K562 (cell line): Measurements from ENCODE around the gene FMO5. TPM values are rescaled to one million over a fixed set of nuclear protein-coding genes. Genes with fewer than 3 reads are reported as not detected.

Source experiments
- ATAC-seq: fragments of 200-7000 bp; cut with Tn5 transposase; 3 replicates; pipeline ENCODE4 v1.9.1; 2020; ENCODE audit warnings: moderate library complexity
- BruUV-seq: library from RNA; stranded (reverse); fragments of 400-500 nt; replicated peaks from 2 replicates; lab custom pipeline; 2021; lab: Mats Ljungman, UMichigan
- CTCF ChIA-PET: fragments of 300-600 bp; formaldehyde crosslinking; extraction: SDS; loops from one replicate; lab custom pipeline; 2021; ENCODE audit warnings: low intra/inter-chr PET ratio; lab: Yijun Ruan, JAX
- POLR2A ChIA-PET: fragments of 300-600, 350-650 bp; sonication (Branson Sonifier 250); formaldehyde crosslinking; extraction: SDS; loops from one replicate; lab custom pipeline; 2021; ENCODE audit warnings: antibody characterized with exemption, inconsistent platforms; lab: Yijun Ruan, JAX
- DNase-seq, 4 experiments: peaks; one replicate each; pipeline versions ENCODE4 v3.0.0 to v3.0.0-alpha.2; 2011 to 2018; ENCODE audit warnings: low spot score in 3 of 4, mixed read lengths in 3 of 4; ENCODE audit errors: extremely low read depth in 1 of 4
- FAIRE-seq: peaks from 2 replicates; lab custom pipeline; 2011; peaks lifted over from hg19 to GRCh38; lab: Jason Lieb, UNC
- H2AFZ ChIP-seq: 2 replicates; pipeline ENCODE4 v1.6.0; 2011; ENCODE audit warnings: low read depth, low read length, control low read depth, inconsistent platforms
- H3K27ac ChIP-seq: fragments of 200-600 bp; 3 replicates; pipeline ENCODE4 v1.8.0; 2011; ENCODE audit warnings: low read depth, mild to moderate bottlenecking, control low read depth, inconsistent platforms, low read length, moderate library complexity, mixed read lengths; ENCODE audit errors: extremely low read depth
- H3K27me3 ChIP-seq, 2 experiments: fragments of 300-600 bp in 1 of 2; 2 replicates in 1 of 2; 3 replicates in 1 of 2; pipeline versions ENCODE4 v1.6.0 to v1.8.0; 2011; ENCODE audit warnings: inconsistent platforms in 2 of 2, low read length in 2 of 2, mild to moderate bottlenecking in 1 of 2, mixed read lengths in 1 of 2, moderate library complexity in 1 of 2; ENCODE audit not compliant: control insufficient read depth in 2 of 2, insufficient read depth in 2 of 2
- H3K36me3 ChIP-seq: fragments of 300-600 bp; 3 replicates; pipeline ENCODE4 v1.8.0; 2011; ENCODE audit warnings: mild to moderate bottlenecking, low read length, inconsistent platforms; ENCODE audit not compliant: control insufficient read depth, insufficient read depth
- H3K4me1 ChIP-seq, 2 experiments: fragments of 200-600 bp in 1 of 2; replicated peaks in 1 of 2; 2 replicates in 1 of 2; 3 replicates in 1 of 2; pipeline versions ENCODE4 v1.5.1 to v1.8.0; 2011; ENCODE audit warnings: inconsistent platforms in 2 of 2, low read length in 2 of 2, mild to moderate bottlenecking in 1 of 2, mixed read lengths in 1 of 2, moderate library complexity in 1 of 2; ENCODE audit not compliant: control insufficient read depth in 2 of 2, insufficient read depth in 2 of 2
- H3K4me2 ChIP-seq: 2 replicates; pipeline ENCODE4 v1.6.1; 2011; ENCODE audit warnings: low read length, control low read depth, inconsistent platforms, mixed read lengths; ENCODE audit not compliant: insufficient read depth
- H3K4me3 ChIP-seq: fragments of 200-600 bp; sonication (generic), shearing (Covaris generic); 2 replicates; pipeline ENCODE4 v1.5.1; 2016; ENCODE audit warnings: control low read depth, inconsistent platforms
- H3K79me2 ChIP-seq: fragments of 200-600 bp; 3 replicates; pipeline ENCODE4 v1.8.0; 2011; ENCODE audit warnings: low read length, inconsistent platforms; ENCODE audit not compliant: control insufficient read depth, insufficient read depth
- H3K9ac ChIP-seq, 2 experiments: 2 replicates each; pipeline versions ENCODE4 v1.6.0 to v1.6.1; 2011; ENCODE audit warnings: low read depth in 2 of 2, low read length in 2 of 2, control low read depth in 1 of 2, inconsistent platforms in 1 of 2, mild to moderate bottlenecking in 1 of 2, mixed read lengths in 1 of 2; ENCODE audit not compliant: insufficient read depth in 1 of 2
- H3K9me1 ChIP-seq: one replicate; pipeline ENCODE4 v1.6.0; 2011; ENCODE audit warnings: inconsistent platforms, mild to moderate bottlenecking, low read length, moderate library complexity; ENCODE audit not compliant: control insufficient read depth, insufficient read depth
- H3K9me3 ChIP-seq: replicated peaks from 2 replicates; pipeline ENCODE4 v1.5.1; 2011; ENCODE audit warnings: low read depth, low read length, inconsistent platforms; ENCODE audit not compliant: control insufficient read depth, insufficient read depth
- H4K20me1 ChIP-seq: replicated peaks from 2 replicates; pipeline ENCODE4 v1.6.1; 2011; ENCODE audit warnings: low read length, inconsistent platforms, mixed read lengths; ENCODE audit not compliant: control insufficient read depth, insufficient read depth
- CHD2 ChIP-seq: IDR thresholded peaks from 2 replicates; pipeline ENCODE4 v1.6.1; 2011; ENCODE audit warnings: low read depth, low read length
- DDX20 ChIP-seq: fragments of 450-650 bp; IDR thresholded peaks from 2 replicates; pipeline ENCODE4 v1.6.1; 2016; ENCODE audit warnings: missing genetic modification characterization, low read depth, mild to moderate bottlenecking, missing compliant biosample characterization, moderate library complexity
- EGR1 ChIP-seq: fragments of 450-650 bp; conservative IDR thresholded peaks from 2 replicates; pipeline ENCODE4 v1.6.1; 2017; ENCODE audit warnings: mild to moderate bottlenecking
- ETV6 ChIP-seq, 3 experiments: fragments of 150-350 bp in 1 of 3; sonication (generic) in 1 of 3; formaldehyde crosslinking in 1 of 3; IDR thresholded peaks; 2 replicates each; pipeline versions ENCODE4 v1.6.1 to v1.8.0; 2014 to 2022; ENCODE audit warnings: borderline replicate concordance in 2 of 3, low read depth in 2 of 3, antibody characterized with exemption in 1 of 3, low read length in 1 of 3, mild to moderate bottlenecking in 1 of 3, missing genetic modification reagents in 1 of 3
- FOXA1 ChIP-seq: fragments of 450-650 bp; IDR thresholded peaks from 2 replicates; pipeline ENCODE4 v1.6.1; 2016; ENCODE audit warnings: mild to moderate bottlenecking, borderline replicate concordance
- JUNB ChIP-seq: fragments of 450-650 bp; formaldehyde crosslinking; conservative IDR thresholded peaks from 2 replicates; pipeline ENCODE4 v1.4.0; 2020; ENCODE audit warnings: mild to moderate bottlenecking
- NFIX ChIP-seq: fragments of 250-450 bp; sonication (Bioruptor Pico); IDR thresholded peaks from 2 replicates; pipeline ENCODE4 v1.4.0; 2020; ENCODE audit warnings: low read depth, mild to moderate bottlenecking, moderate library complexity
- RBFOX2 ChIP-seq: fragments of 200-400 bp; formaldehyde crosslinking; IDR thresholded peaks from 2 replicates; pipeline ENCODE4 v1.6.1; 2017; ENCODE audit warnings: low read depth, mild to moderate bottlenecking, low read length, moderate library complexity
- ZNF146 ChIP-seq: IDR thresholded peaks from one replicate; pipeline ENCODE4 v1.6.1; 2018; ENCODE audit warnings: missing compliant biosample characterization; ENCODE audit not compliant: unreplicated experiment
- ZNF445 ChIP-seq: fragments of 250-450 bp; sonication (Bioruptor Pico); IDR thresholded peaks from 2 replicates; pipeline ENCODE4 v1.4.0; 2020; ENCODE audit warnings: low read depth, mild to moderate bottlenecking, moderate library complexity
- ZNF77 ChIP-seq: fragments of 250-450 bp; sonication (Bioruptor Pico); IDR thresholded peaks from 2 replicates; pipeline ENCODE4 v1.5.0; 2020
- WGBS: fragments of 100-300 bp; shearing (Covaris generic); methylation state at CpG from one replicate; pipeline ENCODE4 v1.1.6; 2016; ENCODE audit warnings: low coverage, mixed read lengths; ENCODE audit not compliant: insufficient coverage; ENCODE audit errors: missing lambda C conversion rate; 5-methylcytosine and 5-hydroxymethylcytosine counted together
- in situ Hi-C: fragments of 300-500 bp; cut with MboI; formaldehyde crosslinking; loops from 4 replicates; pipeline ENCODE4 v1.15.0; 2018; ENCODE audit warnings: inconsistent platforms, mixed read lengths
- intact Hi-C: fragments of 100-400 bp; cut with micrococcal nuclease; formaldehyde crosslinking; loops from 2 replicates; pipeline ENCODE4 v1.14.2; 2022
- polyA plus RNA-seq, 8 experiments: library from polyadenylated mRNA; depleted of rRNA in 4 of 8; stranded (reverse) in 5 of 8; unstranded in 3 of 8; fragments of >200 nt; fragmentation: Nextera tagmentation in 2 of 8; fragmentation: Illumina TruSeq in 1 of 8; extraction: Ambion mirVana in 2 of 8; extraction: Trizol in 1 of 8; gene quantifications; 2 replicates each; pipeline versions ENCODE4 v1.2.1 to v1.2.3, GENCODE V29; 2011 to 2014; ENCODE audit warnings: inconsistent platforms in 1 of 8, missing spikeins in 1 of 8
- total RNA-seq, 7 experiments: library from RNA; depleted of rRNA in 6 of 7; stranded (reverse); fragments of >200 nt in 6 of 7; fragmentation: Illumina TruSeq in 2 of 7; extraction: Trizol in 2 of 7; gene quantifications; 2 replicates each; pipeline versions ENCODE4 v1.2.1 to v1.2.3, GENCODE V29; 2011 to 2021; ENCODE audit warnings: low replicate concordance in 1 of 7
- TF ChIP-seq, protein P1 (sequence below), 2 experiments: fragments of 450-650 bp; IDR thresholded peaks; 2 replicates each; pipeline ENCODE4 v1.6.1; 2018; ENCODE audit warnings: mild to moderate bottlenecking in 2 of 2, low read depth in 1 of 2; ENCODE audit not compliant: partially characterized antibody in 2 of 2
- TF ChIP-seq, protein P2 (sequence below): fragments of 250-450 bp; sonication (Bioruptor Pico); IDR thresholded peaks from 2 replicates; pipeline ENCODE4 v1.6.1; 2021; ENCODE audit warnings: mild to moderate bottlenecking
- TF ChIP-seq, protein P3 (sequence below): fragments of 250-450 bp; sonication (Bioruptor Pico); IDR thresholded peaks from 2 replicates; pipeline ENCODE4 v1.5.0; 2021
- TF ChIP-seq, protein P4 (sequence below): sonication (generic); formaldehyde crosslinking; IDR thresholded peaks from 2 replicates; pipeline ENCODE4 v1.8.1; 2023; ENCODE audit warnings: mild to moderate bottlenecking, missing genetic modification reagents

The FMO5 gene
- total and polyA plus RNA-seq, 9 of the 15 experiments (the other 6 are each of a cell fraction or from before 2014, with no cell fraction given): 0.11 to 0.69 (median 0.19) TPM; not detected in 1

DNA sequence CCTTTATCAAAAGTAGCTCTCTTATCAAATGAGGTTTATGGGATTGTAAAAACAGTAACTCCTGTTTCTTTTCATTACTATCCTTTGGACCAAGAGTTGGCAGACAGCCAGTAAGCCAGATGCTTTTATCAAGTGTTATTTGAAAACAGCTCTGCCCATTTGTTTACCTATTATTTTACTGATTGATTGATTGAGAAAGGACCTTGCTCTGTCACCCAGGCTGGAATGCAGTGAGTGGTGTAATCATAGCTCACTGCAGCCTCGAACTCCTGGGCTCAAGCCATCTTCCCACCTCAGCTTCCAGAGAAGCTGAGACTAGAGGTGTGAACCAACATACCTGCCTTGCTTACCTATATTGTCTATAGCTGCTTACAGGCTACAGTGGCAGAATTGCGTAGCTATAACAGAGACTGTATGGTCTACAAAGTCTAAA lies 56.5 kb downstream of the FMO5 start (continued):
- TF ChIP-seq, protein P1, sequence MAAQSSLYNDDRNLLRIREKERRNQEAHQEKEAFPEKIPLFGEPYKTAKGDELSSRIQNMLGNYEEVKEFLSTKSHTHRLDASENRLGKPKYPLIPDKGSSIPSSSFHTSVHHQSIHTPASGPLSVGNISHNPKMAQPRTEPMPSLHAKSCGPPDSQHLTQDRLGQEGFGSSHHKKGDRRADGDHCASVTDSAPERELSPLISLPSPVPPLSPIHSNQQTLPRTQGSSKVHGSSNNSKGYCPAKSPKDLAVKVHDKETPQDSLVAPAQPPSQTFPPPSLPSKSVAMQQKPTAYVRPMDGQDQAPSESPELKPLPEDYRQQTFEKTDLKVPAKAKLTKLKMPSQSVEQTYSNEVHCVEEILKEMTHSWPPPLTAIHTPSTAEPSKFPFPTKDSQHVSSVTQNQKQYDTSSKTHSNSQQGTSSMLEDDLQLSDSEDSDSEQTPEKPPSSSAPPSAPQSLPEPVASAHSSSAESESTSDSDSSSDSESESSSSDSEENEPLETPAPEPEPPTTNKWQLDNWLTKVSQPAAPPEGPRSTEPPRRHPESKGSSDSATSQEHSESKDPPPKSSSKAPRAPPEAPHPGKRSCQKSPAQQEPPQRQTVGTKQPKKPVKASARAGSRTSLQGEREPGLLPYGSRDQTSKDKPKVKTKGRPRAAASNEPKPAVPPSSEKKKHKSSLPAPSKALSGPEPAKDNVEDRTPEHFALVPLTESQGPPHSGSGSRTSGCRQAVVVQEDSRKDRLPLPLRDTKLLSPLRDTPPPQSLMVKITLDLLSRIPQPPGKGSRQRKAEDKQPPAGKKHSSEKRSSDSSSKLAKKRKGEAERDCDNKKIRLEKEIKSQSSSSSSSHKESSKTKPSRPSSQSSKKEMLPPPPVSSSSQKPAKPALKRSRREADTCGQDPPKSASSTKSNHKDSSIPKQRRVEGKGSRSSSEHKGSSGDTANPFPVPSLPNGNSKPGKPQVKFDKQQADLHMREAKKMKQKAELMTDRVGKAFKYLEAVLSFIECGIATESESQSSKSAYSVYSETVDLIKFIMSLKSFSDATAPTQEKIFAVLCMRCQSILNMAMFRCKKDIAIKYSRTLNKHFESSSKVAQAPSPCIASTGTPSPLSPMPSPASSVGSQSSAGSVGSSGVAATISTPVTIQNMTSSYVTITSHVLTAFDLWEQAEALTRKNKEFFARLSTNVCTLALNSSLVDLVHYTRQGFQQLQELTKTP (IDR thresholded peaks at IDR 0.05; ENCODE audit: low read depth in 1 of 2, partially characterized antibody in 2 of 2): no peak
- TF ChIP-seq, protein P2, sequence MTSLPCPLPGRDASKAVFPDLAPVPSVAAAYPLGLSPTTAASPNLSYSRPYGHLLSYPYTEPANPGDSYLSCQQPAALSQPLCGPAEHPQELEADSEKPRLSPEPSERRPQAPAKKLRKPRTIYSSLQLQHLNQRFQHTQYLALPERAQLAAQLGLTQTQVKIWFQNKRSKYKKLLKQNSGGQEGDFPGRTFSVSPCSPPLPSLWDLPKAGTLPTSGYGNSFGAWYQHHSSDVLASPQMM (CRISPR knock-in tag): no peak

DNA sequence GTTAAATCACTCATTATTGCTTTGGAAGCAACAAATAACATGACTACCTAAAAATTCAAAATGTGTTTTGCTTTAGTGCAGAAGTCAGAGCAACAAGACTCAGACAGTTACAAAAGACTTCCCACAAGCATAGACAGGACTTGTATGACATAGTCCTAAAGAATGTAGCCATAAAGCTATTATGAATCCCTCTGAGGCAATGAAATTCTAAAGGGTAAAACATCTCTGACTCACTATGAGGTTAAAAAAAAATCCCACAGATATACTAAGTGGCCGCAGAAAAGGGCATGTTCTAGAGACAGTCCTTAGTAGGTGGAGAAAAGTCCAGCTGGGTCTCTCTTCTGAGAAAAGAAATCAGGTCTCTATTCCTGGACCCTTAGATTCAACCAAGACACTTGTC lies 57.8 kb downstream of the FMO5 start:
- H2AFZ ChIP-seq: no peak overlapping the region
- ATAC-seq (no peak), FAIRE-seq (no peak), DNase-seq (no peak)
- intact Hi-C loops (no loop called here), in situ Hi-C loops (no loop called here)
- H3K4me1 ChIP-seq: peaks cover 5 to 14% of the 10 kb centered on the region in 2 experiments; a peak in 4 of 5 replicates
- no peak overlapping the region for H3K4me2 ChIP-seq
- no peaks in the 10 kb centered on the region for H3K9me1 ChIP-seq
- H3K27ac ChIP-seq: no peak overlapping the region
- no peaks in the 10 kb centered on the region for H3K27me3 ChIP-seq
- H4K20me1 ChIP-seq: no peaks in the 10 kb centered on the region
- peaks cover 17% of the 10 kb centered on the region for H3K36me3 ChIP-seq
- H3K9ac ChIP-seq: no peak overlapping the region
- H3K9me3 ChIP-seq: no peaks in the 10 kb centered on the region
- H3K4me3 ChIP-seq: no peak overlapping the region
- ChIA-PET POLR2A (no interaction called here), CTCF (no interaction called here)
- no TSS peak for BruUV-seq
- peaks cover 38% of the 10 kb centered on the region for H3K79me2 ChIP-seq
- 91% methylated on average over 1 of the region's 1 CpG for WGBS
- no peak for TF ChIP-seq CHD2
- no peak for TF ChIP-seq NFIX (CRISPR knock-in tag)
- TF ChIP-seq, protein P3, sequence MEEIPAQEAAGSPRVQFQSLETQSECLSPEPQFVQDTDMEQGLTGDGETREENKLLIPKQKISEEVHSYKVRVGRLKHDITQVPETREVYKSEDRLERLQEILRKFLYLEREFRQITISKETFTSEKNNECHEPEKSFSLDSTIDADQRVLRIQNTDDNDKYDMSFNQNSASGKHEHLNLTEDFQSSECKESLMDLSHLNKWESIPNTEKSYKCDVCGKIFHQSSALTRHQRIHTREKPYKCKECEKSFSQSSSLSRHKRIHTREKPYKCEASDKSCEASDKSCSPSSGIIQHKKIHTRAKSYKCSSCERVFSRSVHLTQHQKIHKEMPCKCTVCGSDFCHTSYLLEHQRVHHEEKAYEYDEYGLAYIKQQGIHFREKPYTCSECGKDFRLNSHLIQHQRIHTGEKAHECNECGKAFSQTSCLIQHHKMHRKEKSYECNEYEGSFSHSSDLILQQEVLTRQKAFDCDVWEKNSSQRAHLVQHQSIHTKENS (CRISPR knock-in tag): no peak
- no peak for TF ChIP-seq JUNB
- TF ChIP-seq, protein P4, sequence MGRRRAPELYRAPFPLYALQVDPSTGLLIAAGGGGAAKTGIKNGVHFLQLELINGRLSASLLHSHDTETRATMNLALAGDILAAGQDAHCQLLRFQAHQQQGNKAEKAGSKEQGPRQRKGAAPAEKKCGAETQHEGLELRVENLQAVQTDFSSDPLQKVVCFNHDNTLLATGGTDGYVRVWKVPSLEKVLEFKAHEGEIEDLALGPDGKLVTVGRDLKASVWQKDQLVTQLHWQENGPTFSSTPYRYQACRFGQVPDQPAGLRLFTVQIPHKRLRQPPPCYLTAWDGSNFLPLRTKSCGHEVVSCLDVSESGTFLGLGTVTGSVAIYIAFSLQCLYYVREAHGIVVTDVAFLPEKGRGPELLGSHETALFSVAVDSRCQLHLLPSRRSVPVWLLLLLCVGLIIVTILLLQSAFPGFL (CRISPR knock-in tag): no peak
- no peak for TF ChIP-seq FOXA1
- no peak for TF ChIP-seq RBFOX2
- TF ChIP-seq EGR1: no peak
- no peak for TF ChIP-seq ZNF77 (CRISPR knock-in tag)
- no peak for TF ChIP-seq DDX20
- TF ChIP-seq ETV6 (IDR thresholded peaks at IDR 0.05; ENCODE audit: borderline replicate concordance in 1 of 2, low read depth in 2 of 2, low read length in 1 of 2): no peak
- no peak for TF ChIP-seq ETV6 (CRISPR knock-in tag; IDR thresholded peaks at IDR 0.05; ENCODE audit: borderline replicate concordance)
- TF ChIP-seq ZNF146 (CRISPR knock-in tag): no peak
- no peak for TF ChIP-seq ZNF445
